OCI-LY1 (cell line): ENCODE measurements around the gene CABYR.

ENCODE experiments used
- H2AFZ ChIP-seq: fragments of 200-600 bp; sonication (generic), shearing (Covaris generic); 2 replicates; pipeline ENCODE4 v1.6.0; 2014; ENCODE audit warnings: antibody characterized with exemption, mild to moderate bottlenecking, low read length
- H3F3A ChIP-seq: fragments of 200-600 bp; sonication (generic), shearing (Covaris generic); 2 replicates; pipeline ENCODE4 v1.6.0; 2014; ENCODE audit warnings: mild to moderate bottlenecking, antibody characterized with exemption, low read length, moderate library complexity; ENCODE audit not compliant: insufficient read depth
- H3K27ac ChIP-seq: fragments of 200-600 bp; sonication (generic); 2 replicates; pipeline ENCODE4 v1.5.1; 2014; ENCODE audit warnings: low read length, mixed run types, mild to moderate bottlenecking, low read depth; ENCODE audit not compliant: poor library complexity, severe bottlenecking
- H3K27me3 ChIP-seq: fragments of 200-600 bp; sonication (generic); 2 replicates; pipeline ENCODE4 v1.6.0; 2014; ENCODE audit warnings: antibody characterized with exemption, mild to moderate bottlenecking, low read length, moderate library complexity; ENCODE audit not compliant: insufficient read depth
- H3K36me3 ChIP-seq: fragments of 200-600 bp; sonication (generic); 2 replicates; pipeline ENCODE4 v1.6.1; 2014; ENCODE audit warnings: mild to moderate bottlenecking, antibody characterized with exemption, low read length, moderate library complexity, mixed read lengths; ENCODE audit not compliant: insufficient read depth
- H3K4me1 ChIP-seq: fragments of 200-600 bp; sonication (generic); 2 replicates; pipeline ENCODE4 v1.5.1; 2014; ENCODE audit warnings: mild to moderate bottlenecking, low read length, moderate library complexity; ENCODE audit not compliant: insufficient read depth, severe bottlenecking
- H3K4me2 ChIP-seq: fragments of 200-600 bp; sonication (generic), shearing (Covaris generic); 2 replicates; pipeline ENCODE4 v1.6.1; 2014; ENCODE audit warnings: low read length
- H3K4me3 ChIP-seq: fragments of 200-600 bp; sonication (generic); 2 replicates; pipeline ENCODE4 v1.5.1; 2014; ENCODE audit warnings: low read length, low read depth, mild to moderate bottlenecking, mixed read lengths; ENCODE audit not compliant: poor library complexity, severe bottlenecking
- H3K79me2 ChIP-seq: fragments of 200-600 bp; shearing (Covaris generic); 2 replicates; pipeline ENCODE4 v1.6.1; 2016; ENCODE audit warnings: mixed run types, low read length, mixed read lengths; ENCODE audit not compliant: insufficient read depth
- H3K9ac ChIP-seq: fragments of 200-600 bp; sonication (generic), shearing (Covaris generic); 2 replicates; pipeline ENCODE4 v1.6.1; 2014; ENCODE audit warnings: mild to moderate bottlenecking, low read length, mixed read lengths
- H3K9me2 ChIP-seq: fragments of 200-600 bp; sonication (generic), shearing (Covaris generic); 2 replicates; pipeline ENCODE4 v1.6.1; 2014; ENCODE audit warnings: low read depth, mild to moderate bottlenecking, low read length, mixed read lengths
- H3K9me3 ChIP-seq: fragments of 200-600 bp; shearing (Covaris generic); 2 replicates; pipeline ENCODE4 v1.6.1; 2014; ENCODE audit warnings: low read length, mixed read lengths
- H4K20me1 ChIP-seq: fragments of 200-600 bp; sonication (generic), shearing (Covaris generic); 2 replicates; pipeline ENCODE4 v1.6.0; 2016; ENCODE audit warnings: mild to moderate bottlenecking, low read length; ENCODE audit not compliant: insufficient read depth
- EZH2 ChIP-seq: fragments of 200-600 bp; sonication (generic), shearing (Covaris generic); IDR thresholded peaks from 2 replicates; pipeline ENCODE4 v1.8.0; 2017; ENCODE audit warnings: borderline replicate concordance, mixed run types, mild to moderate bottlenecking, antibody characterized with exemption, low read length, moderate library complexity, mixed read lengths
- TF ChIP-seq, protein P1 (sequence below): fragments of 200-600 bp; sonication (generic), shearing (Covaris generic); IDR thresholded peaks from 2 replicates; pipeline ENCODE4 v1.5.1; 2017; ENCODE audit warnings: mild to moderate bottlenecking, antibody characterized with exemption, low read length, moderate library complexity, mixed read lengths

The CABYR gene

DNA sequence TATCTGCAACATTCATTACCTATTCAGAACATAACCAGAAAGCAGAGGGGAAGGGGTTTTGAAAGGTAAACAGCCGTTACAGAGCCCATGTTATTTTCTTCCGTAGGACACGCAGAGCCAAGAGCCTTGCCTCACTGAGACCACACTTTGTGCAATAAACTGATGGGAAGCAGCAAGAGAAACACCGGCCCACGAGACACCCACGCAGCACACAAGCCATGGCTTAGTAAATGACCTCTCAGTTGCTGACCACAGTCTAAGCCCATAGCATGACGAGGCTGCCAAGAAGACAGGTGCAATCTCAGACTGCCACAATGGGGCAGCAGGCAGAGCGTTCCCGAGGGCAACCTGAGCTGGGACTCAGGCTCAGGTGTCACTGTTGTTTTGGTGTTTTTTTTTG lies 59.6 kb downstream of the CABYR start:
- Histone ChIP-seq H3K9me3 (no peaks in the 10 kb centered on the region), H3K27me3 (no peaks in the 10 kb centered on the region), H3K4me1 (no peaks in the 10 kb centered on the region), H3K79me2 (no peaks in the 10 kb centered on the region), H3K36me3 (no peaks in the 10 kb centered on the region), H3F3A (no peaks in the 10 kb centered on the region), H3K9ac (no peak overlapping the region), H3K9me2 (no peaks in the 10 kb centered on the region), H3K4me3 (no peak overlapping the region), H3K4me2 (no peak overlapping the region), H4K20me1 (no peaks in the 10 kb centered on the region), H3K27ac (no peak overlapping the region), H2AFZ (no peak overlapping the region)
- TF ChIP-seq, protein P1, sequence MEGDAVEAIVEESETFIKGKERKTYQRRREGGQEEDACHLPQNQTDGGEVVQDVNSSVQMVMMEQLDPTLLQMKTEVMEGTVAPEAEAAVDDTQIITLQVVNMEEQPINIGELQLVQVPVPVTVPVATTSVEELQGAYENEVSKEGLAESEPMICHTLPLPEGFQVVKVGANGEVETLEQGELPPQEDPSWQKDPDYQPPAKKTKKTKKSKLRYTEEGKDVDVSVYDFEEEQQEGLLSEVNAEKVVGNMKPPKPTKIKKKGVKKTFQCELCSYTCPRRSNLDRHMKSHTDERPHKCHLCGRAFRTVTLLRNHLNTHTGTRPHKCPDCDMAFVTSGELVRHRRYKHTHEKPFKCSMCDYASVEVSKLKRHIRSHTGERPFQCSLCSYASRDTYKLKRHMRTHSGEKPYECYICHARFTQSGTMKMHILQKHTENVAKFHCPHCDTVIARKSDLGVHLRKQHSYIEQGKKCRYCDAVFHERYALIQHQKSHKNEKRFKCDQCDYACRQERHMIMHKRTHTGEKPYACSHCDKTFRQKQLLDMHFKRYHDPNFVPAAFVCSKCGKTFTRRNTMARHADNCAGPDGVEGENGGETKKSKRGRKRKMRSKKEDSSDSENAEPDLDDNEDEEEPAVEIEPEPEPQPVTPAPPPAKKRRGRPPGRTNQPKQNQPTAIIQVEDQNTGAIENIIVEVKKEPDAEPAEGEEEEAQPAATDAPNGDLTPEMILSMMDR, result no peak
- no peak for TF ChIP-seq EZH2

DNA sequence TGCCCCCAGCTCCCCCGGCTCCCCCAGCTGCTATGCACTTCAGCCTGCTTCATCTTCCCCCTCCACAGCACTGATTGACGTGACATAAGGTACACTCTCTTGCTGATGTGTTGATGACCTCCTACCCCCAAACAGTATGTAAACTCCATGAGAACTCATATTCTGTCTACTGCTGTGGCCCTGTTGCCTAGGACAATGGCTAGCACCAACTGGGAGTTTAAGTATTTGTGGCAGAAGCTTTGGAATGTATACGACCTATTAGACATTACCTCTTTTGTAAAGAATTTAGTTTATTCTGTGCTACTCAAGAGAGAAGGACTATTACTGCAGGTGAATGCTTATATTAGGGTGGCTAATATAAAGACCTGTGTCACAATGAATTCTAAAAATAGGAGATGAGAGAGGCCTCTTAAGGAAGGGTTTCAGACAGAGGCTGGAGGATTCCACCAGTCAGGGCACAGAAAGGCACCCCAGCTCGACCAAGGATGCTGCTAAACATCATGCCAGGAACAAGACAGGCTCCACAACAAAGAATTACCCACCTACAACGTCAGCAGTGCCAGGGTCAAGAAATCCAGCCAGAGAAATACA lies 60.6 kb downstream of the CABYR start:
- Histone ChIP-seq H3K4me1 (no peaks in the 10 kb centered on the region), H3K9ac (no peak overlapping the region), H2AFZ (no peak overlapping the region), H3K79me2 (no peaks in the 10 kb centered on the region), H3K9me2 (no peaks in the 10 kb centered on the region), H3F3A (no peaks in the 10 kb centered on the region), H3K4me3 (no peak overlapping the region), H3K27me3 (no peaks in the 10 kb centered on the region), H4K20me1 (no peaks in the 10 kb centered on the region), H3K27ac (no peak overlapping the region), H3K36me3 (no peaks in the 10 kb centered on the region), H3K9me3 (no peaks in the 10 kb centered on the region), H3K4me2 (no peak overlapping the region)
- TF ChIP-seq, protein P1, result no peak
- no peak for TF ChIP-seq EZH2

DNA sequence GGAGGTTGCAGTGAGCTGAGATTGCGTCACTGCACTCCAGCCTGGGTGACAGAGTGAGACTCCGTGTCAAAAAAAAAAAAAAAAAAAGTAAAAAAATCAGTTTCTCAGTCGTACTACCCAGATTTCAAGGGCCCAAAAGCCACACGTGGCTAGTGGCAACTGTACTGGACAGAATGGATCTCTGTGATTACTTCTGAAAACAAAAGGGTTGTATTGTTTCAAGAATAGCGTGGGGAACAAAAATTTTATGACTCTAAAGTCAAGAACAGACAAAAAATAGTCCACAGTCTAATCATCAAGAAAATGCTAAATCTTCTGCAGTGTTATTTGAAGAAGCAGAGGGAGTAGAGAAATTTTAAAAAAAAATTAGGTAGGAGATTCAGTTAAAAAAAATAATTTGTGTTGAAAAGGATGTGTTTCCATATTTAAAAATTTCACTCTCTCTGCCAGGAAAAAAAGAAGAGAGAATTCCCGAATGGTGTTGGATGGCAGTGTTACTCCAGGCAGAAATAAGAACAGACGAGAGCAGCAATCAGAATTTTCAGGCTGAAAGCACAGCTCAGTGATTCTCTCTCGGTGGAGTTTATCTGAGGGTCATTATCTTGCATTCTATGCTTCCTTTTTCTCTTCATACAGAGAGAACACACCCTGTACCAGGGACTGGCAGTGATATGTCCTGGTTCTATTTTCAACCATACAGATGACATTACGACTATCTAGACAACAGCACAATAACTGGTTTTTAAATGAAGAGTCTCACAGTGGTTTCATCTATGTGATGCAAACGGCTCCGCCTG lies 61.8 kb downstream of the CABYR start:
- Histone ChIP-seq H3K79me2 (no peaks in the 10 kb centered on the region), H3K9me3 (no peaks in the 10 kb centered on the region), H3K36me3 (no peaks in the 10 kb centered on the region), H3K4me2 (no peak overlapping the region), H3F3A (no peaks in the 10 kb centered on the region), H2AFZ (no peak overlapping the region), H4K20me1 (no peaks in the 10 kb centered on the region), H3K9me2 (no peaks in the 10 kb centered on the region), H3K27me3 (no peaks in the 10 kb centered on the region), H3K4me3 (no peak overlapping the region), H3K4me1 (no peaks in the 10 kb centered on the region), H3K27ac (no peak overlapping the region), H3K9ac (no peak overlapping the region)
- no peak for TF ChIP-seq EZH2
- TF ChIP-seq, protein P1, result no peak
